Measurements from ENCODE around the gene KLC1. TPM values are rescaled to one million over a fixed set of nuclear protein-coding genes. Genes with fewer than 3 reads are reported as not detected.

The KLC1 gene
- total RNA-seq, 2 donors from 2014 or later = 199 to 292 TPM

GRCh38 chr14:103725001-103725682 is 96.1 kb downstream of the KLC1 start:
- Histone ChIP-seq H3K27ac (peak overlapping the region in 3 of 4 donors; percentile 0 to 3 (median 3)), H3K9me3 (no peaks in the 10 kb centered on the region), H3K4me3 (no peak overlapping the region), H3K36me3 (replicated peaks in 1 of 2; ENCODE audit: insufficient read depth in 1 of 2, low read depth in 2 of 2) (no peaks in the 10 kb centered on the region), H3K27me3 (no peaks in the 10 kb centered on the region), H3K4me1 (peaks cover 65% of the 10 kb centered on the region)
- intact Hi-C loops (cut with DNase I) = no loop called here
- ATAC-seq = no peak
- TF ChIP-seq POLR2A (IDR thresholded peaks at IDR 0.05) = no peak
- TF ChIP-seq CTCF (IDR thresholded peaks at IDR 0.05) = no peak
- DNase-seq = peak in 1 of 4 donors; percentile 31
- WGBS, 2 donors = 84 to 90% methylated on average over 14 to 29 of the region's 29 CpGs

GRCh38 chr14:103725739-103726395 is 96.9 kb downstream of the KLC1 start:
- DNase-seq (peak in 2 of 4 donors; percentile 51 to 67), ATAC-seq (no peak)
- TF ChIP-seq POLR2A (IDR thresholded peaks at IDR 0.05) = no peak
- TF ChIP-seq CTCF (IDR thresholded peaks at IDR 0.05) = no peak
- peaks cover 72% of the 10 kb centered on the region for H3K4me1 ChIP-seq
- 69 to 82% methylated on average over 3 to 16 of the region's 16 CpGs for WGBS, 2 donors
- H3K4me3 ChIP-seq = no peak overlapping the region
- H3K9me3 ChIP-seq = no peaks in the 10 kb centered on the region
- no peaks in the 10 kb centered on the region for H3K36me3 ChIP-seq (replicated peaks in 1 of 2; ENCODE audit: insufficient read depth in 1 of 2, low read depth in 2 of 2)
- H3K27me3 ChIP-seq = no peaks in the 10 kb centered on the region
- peak overlapping the region in 1 of 4 donors; percentile 3 for H3K27ac ChIP-seq
- intact Hi-C loops (cut with DNase I) = no loop called here

GRCh38 chr14:103726474-103726873 is 97.5 kb downstream of the KLC1 start:
- Histone ChIP-seq H3K4me1 (peaks cover 77% of the 10 kb centered on the region), H3K27ac (no peak overlapping the region), H3K9me3 (no peaks in the 10 kb centered on the region), H3K36me3 (replicated peaks in 1 of 2; ENCODE audit: insufficient read depth in 1 of 2, low read depth in 2 of 2) (no peaks in the 10 kb centered on the region), H3K27me3 (no peaks in the 10 kb centered on the region), H3K4me3 (no peak overlapping the region)
- DNase-seq = no peak
- intact Hi-C loops (cut with DNase I) = no loop called here
- no peak for ATAC-seq
- 85 to 93% methylated on average over 9 to 15 of the region's 18 CpGs for WGBS, 2 donors
- no peak for TF ChIP-seq CTCF (IDR thresholded peaks at IDR 0.05)
- TF ChIP-seq POLR2A (IDR thresholded peaks at IDR 0.05) = no peak

- H3K27me3 ChIP-seq = no peaks in the 10 kb centered on the region
- no peak for ATAC-seq
- H3K36me3 ChIP-seq (replicated peaks in 1 of 2; ENCODE audit: insufficient read depth in 1 of 2, low read depth in 2 of 2) = no peaks in the 10 kb centered on the region
- intact Hi-C loops (cut with DNase I) = no loop called here
- TF ChIP-seq CTCF (IDR thresholded peaks at IDR 0.05) (peak in 3 of 7 experiments; percentile 10 to 19 (median 17)), POLR2A (IDR thresholded peaks at IDR 0.05) (no peak)
- no peak overlapping the region for H3K4me3 ChIP-seq
- peak in 3 of 4 donors; percentile 30 to 61 (median 50) for DNase-seq
- WGBS, 2 donors = 68 to 76% methylated on average over 23 to 51 of the region's 53 CpGs
- no peaks in the 10 kb centered on the region for H3K9me3 ChIP-seq
- peaks cover 77% of the 10 kb centered on the region for H3K4me1 ChIP-seq
- H3K27ac ChIP-seq = no peak overlapping the region
Observed at GRCh38 chr14:103727313-103727980, 98.4 kb downstream of the KLC1 start.
